ENCODE measurements around the gene PGAP3. TPM values are rescaled to one million over a fixed set of nuclear protein-coding genes. Genes with fewer than 3 reads are reported as not detected.
A peak's percentile ranks its signal among the peaks of the same experiment; 100 is the strongest.
"Not testable (repeated sequence)": the region's sequence is repeated elsewhere in the genome, so short reads cannot be mapped to it uniquely, and the experiment has no call there.

PGAP3 gene
- 5.9 TPM for polyA plus RNA-seq (2012; ENCODE audit: missing spikeins)

- TF ChIP-seq POLR2AphosphoS5 (IDR thresholded peaks at IDR 0.05; ENCODE audit: low read depth, low read length) (peak; percentile 63; the same call in 1 of the 2 replicates), POLR2A (IDR thresholded peaks at IDR 0.05; ENCODE audit: low read depth, low read length) (peak; percentile 86), TAF1 (IDR thresholded peaks at IDR 0.05; ENCODE audit: borderline replicate concordance, low read depth, low read length) (peak; percentile 74; the same call in 1 of the 2 replicates)
- peak; percentile 90 for FAIRE-seq
- DNase-seq (ENCODE audit: insufficient read length): peak; percentile 90
Measured at GRCh38 chr17:39687546-39688474, at the start of gene PGAP3. PGAP3 (minus strand) TSS chr17:39688057; CDS start chr17:39688014, 43 bp downstream.

- TF ChIP-seq TAF1 (IDR thresholded peaks at IDR 0.05; ENCODE audit: borderline replicate concordance, low read depth, low read length): no peak
- TF ChIP-seq POLR2A (IDR thresholded peaks at IDR 0.05; ENCODE audit: low read depth, low read length): no peak
- no peak for TF ChIP-seq POLR2AphosphoS5 (IDR thresholded peaks at IDR 0.05; ENCODE audit: low read depth, low read length)
- DNase-seq (ENCODE audit: insufficient read length): no peak
- no peak for FAIRE-seq
Measured at GRCh38 chr17:39737206-39737759, 49.4 kb upstream of the PGAP3 start.

- TF ChIP-seq TAF1 (IDR thresholded peaks at IDR 0.05; ENCODE audit: borderline replicate concordance, low read depth, low read length): no peak
- TF ChIP-seq POLR2AphosphoS5 (IDR thresholded peaks at IDR 0.05; ENCODE audit: low read depth, low read length): no peak
- TF ChIP-seq POLR2A (IDR thresholded peaks at IDR 0.05; ENCODE audit: low read depth, low read length): no peak
- FAIRE-seq: no peak
- DNase-seq (ENCODE audit: insufficient read length): no peak
Measured at GRCh38 chr17:39736319-39737165, 48.7 kb upstream of the PGAP3 start.

GRCh38 chr17:39735882-39736281, 48.0 kb upstream of the PGAP3 start:
- FAIRE-seq (no peak), DNase-seq (ENCODE audit: insufficient read length) (no peak)
- TF ChIP-seq POLR2AphosphoS5 (IDR thresholded peaks at IDR 0.05; ENCODE audit: low read depth, low read length): no peak
- no peak for TF ChIP-seq POLR2A (IDR thresholded peaks at IDR 0.05; ENCODE audit: low read depth, low read length)
- TF ChIP-seq TAF1 (IDR thresholded peaks at IDR 0.05; ENCODE audit: borderline replicate concordance, low read depth, low read length): no peak

GRCh38 chr17:39732586-39732985, 44.7 kb upstream of the PGAP3 start:
- FAIRE-seq (no peak), DNase-seq (ENCODE audit: insufficient read length) (no peak)
- TF ChIP-seq POLR2A (IDR thresholded peaks at IDR 0.05; ENCODE audit: low read depth, low read length) (no peak), TAF1 (IDR thresholded peaks at IDR 0.05; ENCODE audit: borderline replicate concordance, low read depth, low read length) (no peak), POLR2AphosphoS5 (IDR thresholded peaks at IDR 0.05; ENCODE audit: low read depth, low read length) (no peak)

- DNase-seq (ENCODE audit: insufficient read length) (peak; percentile 98), FAIRE-seq (peak; percentile 84)
- 0 out of 2 replicates have a peak, but pooled peaks have one; percentile 24 for TF ChIP-seq TAF1 (IDR thresholded peaks at IDR 0.05; ENCODE audit: borderline replicate concordance, low read depth, low read length)
- TF ChIP-seq POLR2AphosphoS5 (IDR thresholded peaks at IDR 0.05; ENCODE audit: low read depth, low read length): peak; percentile 82
- TF ChIP-seq POLR2A (IDR thresholded peaks at IDR 0.05; ENCODE audit: low read depth, low read length): peak; percentile 90
Measured at GRCh38 chr17:39730095-39730921, 42.5 kb upstream of the PGAP3 start, which contains the start of gene MIEN1. MIEN1 (minus strand) TSS chr17:39730532; CDS start chr17:39730495, 37 bp downstream.

GRCh38 chr17:39729280-39729851, 41.5 kb upstream of the PGAP3 start:
- DNase-seq (ENCODE audit: insufficient read length) (no peak), FAIRE-seq (peak; percentile 50)
- TF ChIP-seq POLR2AphosphoS5 (IDR thresholded peaks at IDR 0.05; ENCODE audit: low read depth, low read length) (no peak), POLR2A (IDR thresholded peaks at IDR 0.05; ENCODE audit: low read depth, low read length) (no peak), TAF1 (IDR thresholded peaks at IDR 0.05; ENCODE audit: borderline replicate concordance, low read depth, low read length) (no peak)

GRCh38 chr17:39727556-39727955, 39.7 kb upstream of the PGAP3 start:
- TF ChIP-seq POLR2AphosphoS5 (IDR thresholded peaks at IDR 0.05; ENCODE audit: low read depth, low read length): no peak
- no peak for TF ChIP-seq TAF1 (IDR thresholded peaks at IDR 0.05; ENCODE audit: borderline replicate concordance, low read depth, low read length)
- no peak for TF ChIP-seq POLR2A (IDR thresholded peaks at IDR 0.05; ENCODE audit: low read depth, low read length)
- DNase-seq (ENCODE audit: insufficient read length) (no peak), FAIRE-seq (no peak)

GRCh38 chr17:39726617-39727016, 38.8 kb upstream of the PGAP3 start:
- DNase-seq (ENCODE audit: insufficient read length) (no peak), FAIRE-seq (no peak)
- TF ChIP-seq POLR2AphosphoS5 (IDR thresholded peaks at IDR 0.05; ENCODE audit: low read depth, low read length) (peak; percentile 58; the same call in 1 of the 2 replicates), POLR2A (IDR thresholded peaks at IDR 0.05; ENCODE audit: low read depth, low read length) (no peak), TAF1 (IDR thresholded peaks at IDR 0.05; ENCODE audit: borderline replicate concordance, low read depth, low read length) (no peak)

- FAIRE-seq; DNase-seq (ENCODE audit: insufficient read length): not testable (repeated sequence)
Measured at GRCh38 chr17:39725923-39726322, 38.1 kb upstream of the PGAP3 start.
